ENCODE data around the gene PTPN4.

GRCh38 chr2:119950966-119951365, 191.2 kb downstream of the PTPN4 start:
- TF ChIP-seq EZH2 (IDR thresholded peaks at IDR 0.05; ENCODE audit: insufficient read depth, poor library complexity, severe bottlenecking) (no peak), EZH2phosphoT487 (IDR thresholded peaks at IDR 0.05; ENCODE audit: insufficient read depth, low read depth) (no peak)
